WI38 (cell line): ENCODE data around the gene GTPBP4.

Source experiments
- H3K4me3 ChIP-seq: 2 replicates; pipeline ENCODE4 v1.5.1; 2011; ENCODE audit warnings: low read depth, mild to moderate bottlenecking, control low read depth, low read length
- TF ChIP-seq, protein P1 (sequence below): IDR thresholded peaks from 2 replicates; pipeline ENCODE4 v1.5.1; 2012; ENCODE audit warnings: low read depth, mild to moderate bottlenecking, control low read depth, low read length

GTPBP4 gene

DNA sequence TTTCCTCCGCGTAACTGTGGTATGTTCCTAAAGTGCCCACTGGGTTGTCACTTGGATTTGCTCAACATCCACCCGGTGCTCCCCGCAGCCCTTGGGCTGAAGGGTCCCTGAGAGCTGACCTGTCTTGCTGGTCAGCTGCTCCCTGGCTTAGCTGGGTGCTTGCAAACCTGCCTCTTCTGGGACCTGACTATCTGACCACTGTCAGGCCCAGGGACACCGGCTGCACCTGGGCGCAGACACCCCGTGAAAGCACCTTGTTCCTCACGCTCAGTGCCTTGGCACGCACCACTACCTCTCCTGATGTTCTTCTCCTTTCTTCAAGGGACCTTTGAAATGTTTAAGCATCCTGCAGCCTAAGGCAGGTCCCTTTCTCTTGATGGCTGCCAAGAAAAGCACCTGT lies 30.1 kb upstream of the GTPBP4 start:
- TF ChIP-seq, protein P1, sequence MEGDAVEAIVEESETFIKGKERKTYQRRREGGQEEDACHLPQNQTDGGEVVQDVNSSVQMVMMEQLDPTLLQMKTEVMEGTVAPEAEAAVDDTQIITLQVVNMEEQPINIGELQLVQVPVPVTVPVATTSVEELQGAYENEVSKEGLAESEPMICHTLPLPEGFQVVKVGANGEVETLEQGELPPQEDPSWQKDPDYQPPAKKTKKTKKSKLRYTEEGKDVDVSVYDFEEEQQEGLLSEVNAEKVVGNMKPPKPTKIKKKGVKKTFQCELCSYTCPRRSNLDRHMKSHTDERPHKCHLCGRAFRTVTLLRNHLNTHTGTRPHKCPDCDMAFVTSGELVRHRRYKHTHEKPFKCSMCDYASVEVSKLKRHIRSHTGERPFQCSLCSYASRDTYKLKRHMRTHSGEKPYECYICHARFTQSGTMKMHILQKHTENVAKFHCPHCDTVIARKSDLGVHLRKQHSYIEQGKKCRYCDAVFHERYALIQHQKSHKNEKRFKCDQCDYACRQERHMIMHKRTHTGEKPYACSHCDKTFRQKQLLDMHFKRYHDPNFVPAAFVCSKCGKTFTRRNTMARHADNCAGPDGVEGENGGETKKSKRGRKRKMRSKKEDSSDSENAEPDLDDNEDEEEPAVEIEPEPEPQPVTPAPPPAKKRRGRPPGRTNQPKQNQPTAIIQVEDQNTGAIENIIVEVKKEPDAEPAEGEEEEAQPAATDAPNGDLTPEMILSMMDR = no peak
- no peak overlapping the region for H3K4me3 ChIP-seq

- no peak overlapping the region for H3K4me3 ChIP-seq
- TF ChIP-seq, protein P1 = no peak
These were observed 29.4 kb upstream of the GTPBP4 start for GRCh38 chr10:958856-959255.

DNA sequence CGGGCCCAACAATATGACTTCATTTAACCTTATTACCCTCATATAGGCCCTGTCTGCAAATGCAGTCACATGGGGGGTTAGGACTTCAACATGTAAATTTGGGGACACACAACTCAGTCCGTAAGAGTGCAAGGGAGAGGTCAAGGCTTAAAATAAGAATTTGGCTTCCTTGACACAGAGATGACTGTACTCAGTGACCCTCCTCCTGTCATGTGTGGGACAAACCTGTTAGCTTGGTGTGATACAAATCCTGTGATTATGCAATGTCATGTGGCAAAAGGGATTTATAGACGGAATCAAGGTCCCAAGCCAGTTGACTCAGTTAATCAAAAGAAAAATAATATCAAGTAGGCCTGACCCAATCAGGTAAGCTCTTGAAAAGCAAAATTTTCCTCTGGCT lies 25.9 kb upstream of the GTPBP4 start:
- TF ChIP-seq, protein P1 = no peak
- H3K4me3 ChIP-seq = no peak overlapping the region

DNA sequence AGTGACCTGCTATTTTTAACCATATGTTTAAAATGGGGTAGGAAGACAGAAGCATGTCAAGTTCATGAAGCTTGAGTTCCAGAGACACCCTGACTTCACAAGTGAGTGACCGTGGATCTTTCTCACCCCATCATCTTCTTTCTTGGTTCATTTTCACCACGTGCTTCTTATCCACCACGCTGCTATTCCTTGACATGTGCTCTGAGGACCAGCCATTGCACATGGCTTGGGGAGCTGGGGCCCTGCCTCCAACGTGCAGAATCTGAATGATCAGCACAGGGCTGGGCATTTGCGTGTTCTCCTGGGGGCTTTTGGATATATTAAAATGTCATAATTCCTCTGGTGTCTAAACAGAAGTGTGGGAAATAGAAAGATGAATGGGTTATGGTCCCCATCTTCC lies 25.0 kb upstream of the GTPBP4 start:
- H3K4me3 ChIP-seq = no peak overlapping the region
- TF ChIP-seq, protein P1 = no peak

DNA sequence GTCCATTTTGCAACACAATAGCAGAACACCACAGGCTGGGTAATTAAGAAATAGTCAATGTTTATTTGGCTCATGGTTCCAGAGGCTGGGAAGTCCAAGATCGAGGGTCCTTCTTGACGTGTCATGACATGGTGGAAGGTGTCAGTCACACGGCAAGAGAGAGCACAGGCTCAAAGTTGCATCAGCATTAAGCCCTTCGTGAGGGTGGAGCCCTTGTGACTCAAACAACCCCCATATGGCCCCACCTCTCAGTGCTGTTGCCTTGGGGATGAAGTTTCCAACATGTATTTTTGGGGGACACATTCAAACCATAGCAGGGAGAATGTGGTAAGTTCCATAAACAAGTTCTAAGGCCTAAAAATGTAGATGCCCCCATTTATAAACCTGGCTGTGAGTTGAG lies 24.6 kb upstream of the GTPBP4 start:
- H3K4me3 ChIP-seq = no peak overlapping the region
- TF ChIP-seq, protein P1 = no peak

- no peak overlapping the region for H3K4me3 ChIP-seq
- TF ChIP-seq, protein P1 = no peak
These were observed 23.8 kb upstream of the GTPBP4 start for GRCh38 chr10:964321-964987.

DNA sequence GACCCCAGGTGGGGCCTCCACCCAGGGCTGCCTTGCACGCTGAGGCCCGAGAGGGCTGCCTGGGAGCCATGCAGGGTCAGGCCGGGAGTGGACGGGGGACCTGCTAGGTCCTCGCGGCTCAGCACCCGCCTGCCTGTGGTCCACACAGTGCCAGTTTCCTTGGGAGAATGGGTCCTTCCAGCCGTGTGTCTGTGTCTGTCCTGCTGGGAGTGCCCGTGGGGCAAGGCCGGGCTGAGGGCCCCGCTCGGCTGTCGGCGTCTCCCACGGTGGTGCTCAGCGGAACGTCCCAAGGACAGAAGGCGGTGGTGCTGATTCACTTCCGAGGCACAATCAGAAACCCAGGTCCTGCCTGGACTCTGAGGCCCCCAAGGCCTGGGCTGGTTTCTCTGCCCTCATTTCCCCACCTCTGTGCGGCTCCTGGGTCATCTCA lies 23.2 kb upstream of the GTPBP4 start:
- H3K4me3 ChIP-seq = no peak overlapping the region
- TF ChIP-seq, protein P1 = no peak
